Measurements from ENCODE around the gene ATP1B1.

DNA sequence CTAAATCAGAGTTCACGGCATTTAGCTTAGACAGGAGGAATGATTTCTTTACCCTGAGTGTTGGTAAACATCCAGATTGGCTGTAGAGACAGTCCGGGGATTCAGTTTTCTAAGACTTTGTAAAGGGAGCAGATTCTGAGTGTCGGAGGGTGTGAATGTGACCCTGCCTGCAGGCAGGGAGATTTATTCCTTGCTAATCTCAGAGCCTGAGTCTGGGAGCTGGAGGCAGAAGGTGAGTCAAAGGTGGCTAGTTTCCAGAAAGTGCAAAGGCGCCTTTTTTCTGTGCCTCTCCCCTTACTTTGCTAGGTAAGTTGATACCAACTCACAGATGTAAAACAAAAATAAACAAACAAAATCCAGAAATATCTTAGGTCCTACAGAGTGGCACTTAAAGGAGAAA lies 11.7 kb downstream of the ATP1B1 start:
- TF ChIP-seq, protein P1, sequence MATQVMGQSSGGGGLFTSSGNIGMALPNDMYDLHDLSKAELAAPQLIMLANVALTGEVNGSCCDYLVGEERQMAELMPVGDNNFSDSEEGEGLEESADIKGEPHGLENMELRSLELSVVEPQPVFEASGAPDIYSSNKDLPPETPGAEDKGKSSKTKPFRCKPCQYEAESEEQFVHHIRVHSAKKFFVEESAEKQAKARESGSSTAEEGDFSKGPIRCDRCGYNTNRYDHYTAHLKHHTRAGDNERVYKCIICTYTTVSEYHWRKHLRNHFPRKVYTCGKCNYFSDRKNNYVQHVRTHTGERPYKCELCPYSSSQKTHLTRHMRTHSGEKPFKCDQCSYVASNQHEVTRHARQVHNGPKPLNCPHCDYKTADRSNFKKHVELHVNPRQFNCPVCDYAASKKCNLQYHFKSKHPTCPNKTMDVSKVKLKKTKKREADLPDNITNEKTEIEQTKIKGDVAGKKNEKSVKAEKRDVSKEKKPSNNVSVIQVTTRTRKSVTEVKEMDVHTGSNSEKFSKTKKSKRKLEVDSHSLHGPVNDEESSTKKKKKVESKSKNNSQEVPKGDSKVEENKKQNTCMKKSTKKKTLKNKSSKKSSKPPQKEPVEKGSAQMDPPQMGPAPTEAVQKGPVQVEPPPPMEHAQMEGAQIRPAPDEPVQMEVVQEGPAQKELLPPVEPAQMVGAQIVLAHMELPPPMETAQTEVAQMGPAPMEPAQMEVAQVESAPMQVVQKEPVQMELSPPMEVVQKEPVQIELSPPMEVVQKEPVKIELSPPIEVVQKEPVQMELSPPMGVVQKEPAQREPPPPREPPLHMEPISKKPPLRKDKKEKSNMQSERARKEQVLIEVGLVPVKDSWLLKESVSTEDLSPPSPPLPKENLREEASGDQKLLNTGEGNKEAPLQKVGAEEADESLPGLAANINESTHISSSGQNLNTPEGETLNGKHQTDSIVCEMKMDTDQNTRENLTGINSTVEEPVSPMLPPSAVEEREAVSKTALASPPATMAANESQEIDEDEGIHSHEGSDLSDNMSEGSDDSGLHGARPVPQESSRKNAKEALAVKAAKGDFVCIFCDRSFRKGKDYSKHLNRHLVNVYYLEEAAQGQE (IDR thresholded peaks at IDR 0.05; ENCODE audit: insufficient read depth in 1 of 2, low read depth in 2 of 2, low read length in 1 of 2) = no peak
- TF ChIP-seq, protein P2, sequence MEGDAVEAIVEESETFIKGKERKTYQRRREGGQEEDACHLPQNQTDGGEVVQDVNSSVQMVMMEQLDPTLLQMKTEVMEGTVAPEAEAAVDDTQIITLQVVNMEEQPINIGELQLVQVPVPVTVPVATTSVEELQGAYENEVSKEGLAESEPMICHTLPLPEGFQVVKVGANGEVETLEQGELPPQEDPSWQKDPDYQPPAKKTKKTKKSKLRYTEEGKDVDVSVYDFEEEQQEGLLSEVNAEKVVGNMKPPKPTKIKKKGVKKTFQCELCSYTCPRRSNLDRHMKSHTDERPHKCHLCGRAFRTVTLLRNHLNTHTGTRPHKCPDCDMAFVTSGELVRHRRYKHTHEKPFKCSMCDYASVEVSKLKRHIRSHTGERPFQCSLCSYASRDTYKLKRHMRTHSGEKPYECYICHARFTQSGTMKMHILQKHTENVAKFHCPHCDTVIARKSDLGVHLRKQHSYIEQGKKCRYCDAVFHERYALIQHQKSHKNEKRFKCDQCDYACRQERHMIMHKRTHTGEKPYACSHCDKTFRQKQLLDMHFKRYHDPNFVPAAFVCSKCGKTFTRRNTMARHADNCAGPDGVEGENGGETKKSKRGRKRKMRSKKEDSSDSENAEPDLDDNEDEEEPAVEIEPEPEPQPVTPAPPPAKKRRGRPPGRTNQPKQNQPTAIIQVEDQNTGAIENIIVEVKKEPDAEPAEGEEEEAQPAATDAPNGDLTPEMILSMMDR (IDR thresholded peaks at IDR 0.05) = no peak
- TF ChIP-seq SIN3A (IDR thresholded peaks at IDR 0.05; ENCODE audit: borderline replicate concordance, insufficient read depth, low read depth, low read length) (no peak), TCF7L2 (IDR thresholded peaks at IDR 0.05; ENCODE audit: low read depth, low read length) (no peak)
